IPS DF 6.9 (cell line): ENCODE data around the gene LRRC32.
"Not testable (repeated sequence)": the region's sequence is repeated elsewhere in the genome, so short reads cannot be mapped to it uniquely, and the experiment has no call there.

ENCODE experiments used
- DNase-seq: peaks from one replicate; pipeline ENCODE4 v3.0.0-alpha.2; 2013; ENCODE audit warnings: low read depth, low spot score
- H3K27ac ChIP-seq: one replicate; pipeline ENCODE4 v1.5.1; 2013; ENCODE audit warnings: low read length, control low read depth
- H3K27me3 ChIP-seq: 2 replicates; pipeline ENCODE4 v1.6.1; 2013; ENCODE audit warnings: mild to moderate bottlenecking, low read length; ENCODE audit not compliant: control insufficient read depth, insufficient read depth
- H3K36me3 ChIP-seq: 2 replicates; pipeline ENCODE4 v1.6.1; 2013; ENCODE audit warnings: low read length; ENCODE audit not compliant: control insufficient read depth, insufficient read depth
- H3K4me1 ChIP-seq: 2 replicates; pipeline ENCODE4 v1.6.1; 2013; ENCODE audit warnings: low read length; ENCODE audit not compliant: control insufficient read depth, insufficient read depth
- H3K4me3 ChIP-seq: 2 replicates; pipeline ENCODE4 v1.5.1; 2013; ENCODE audit warnings: mild to moderate bottlenecking, low read length
- H3K9me3 ChIP-seq: 2 replicates; pipeline ENCODE4 v1.6.1; 2013; ENCODE audit warnings: low read length, inconsistent platforms; ENCODE audit not compliant: control insufficient read depth, insufficient read depth
- WGBS: extraction: QIAGEN DNeasy Blood & Tissue Kit; methylation state at CpG from one replicate; pipeline ENCODE4 v1.1.7; 2013; ENCODE audit warnings: mixed read lengths, missing lambda C conversion rate; ENCODE audit not compliant: insufficient read length, insufficient coverage; 5-methylcytosine and 5-hydroxymethylcytosine counted together

Gene LRRC32

DNA sequence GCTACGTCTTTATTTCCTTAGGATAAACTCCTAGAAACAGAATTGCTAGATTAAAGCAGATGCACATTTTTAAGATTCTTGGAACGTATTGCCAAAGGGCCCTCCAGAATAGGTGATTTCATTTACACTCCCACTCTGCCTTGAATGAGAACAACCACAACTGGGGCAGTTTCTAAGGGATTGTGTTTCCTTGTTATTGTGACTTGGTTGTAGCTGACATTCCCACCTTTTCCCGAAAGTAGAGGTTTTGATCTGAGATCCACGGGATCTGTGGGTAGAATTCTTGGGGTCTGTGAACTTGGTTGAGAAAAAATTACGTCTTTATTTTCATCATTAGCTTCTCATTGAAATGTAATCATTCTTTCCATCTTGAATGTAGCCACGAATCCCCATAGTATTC lies 21.5 kb downstream of the LRRC32 start:
- no peak overlapping the region for H3K4me3 ChIP-seq
- WGBS = no CpG with 5 or more reads among the region's 6 CpGs
- no peak for DNase-seq
- no peaks in the 10 kb centered on the region for H3K9me3 ChIP-seq
- no peak overlapping the region for H3K27ac ChIP-seq
- no peaks in the 10 kb centered on the region for H3K4me1 ChIP-seq
- H3K27me3 ChIP-seq = no peaks in the 10 kb centered on the region
- no peaks in the 10 kb centered on the region for H3K36me3 ChIP-seq

DNA sequence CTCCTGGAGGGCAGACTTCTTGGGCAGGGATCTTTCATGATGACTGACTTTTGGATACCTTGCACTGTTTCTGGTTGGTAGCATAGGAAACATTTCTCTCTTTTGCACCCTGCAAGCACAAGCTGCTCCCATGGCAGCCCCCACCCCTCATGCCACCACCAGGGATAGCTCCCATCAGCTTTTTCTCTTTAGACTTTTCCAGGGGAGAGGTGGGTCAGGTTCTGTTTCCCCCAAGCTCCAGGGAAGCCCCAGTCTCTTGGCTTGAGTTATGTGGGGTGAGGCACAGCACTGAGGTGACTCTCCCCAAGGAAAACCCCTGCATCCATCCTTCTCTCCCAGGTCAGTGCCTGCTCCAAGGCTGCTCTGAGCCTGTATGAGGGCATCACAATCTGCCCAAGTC lies 22.5 kb downstream of the LRRC32 start:
- H3K27ac ChIP-seq = no peak overlapping the region
- DNase-seq = no peak
- H3K4me3 ChIP-seq = no peak overlapping the region
- no peaks in the 10 kb centered on the region for H3K27me3 ChIP-seq
- H3K36me3 ChIP-seq = no peaks in the 10 kb centered on the region
- H3K4me1 ChIP-seq = no peaks in the 10 kb centered on the region
- no peaks in the 10 kb centered on the region for H3K9me3 ChIP-seq

DNA sequence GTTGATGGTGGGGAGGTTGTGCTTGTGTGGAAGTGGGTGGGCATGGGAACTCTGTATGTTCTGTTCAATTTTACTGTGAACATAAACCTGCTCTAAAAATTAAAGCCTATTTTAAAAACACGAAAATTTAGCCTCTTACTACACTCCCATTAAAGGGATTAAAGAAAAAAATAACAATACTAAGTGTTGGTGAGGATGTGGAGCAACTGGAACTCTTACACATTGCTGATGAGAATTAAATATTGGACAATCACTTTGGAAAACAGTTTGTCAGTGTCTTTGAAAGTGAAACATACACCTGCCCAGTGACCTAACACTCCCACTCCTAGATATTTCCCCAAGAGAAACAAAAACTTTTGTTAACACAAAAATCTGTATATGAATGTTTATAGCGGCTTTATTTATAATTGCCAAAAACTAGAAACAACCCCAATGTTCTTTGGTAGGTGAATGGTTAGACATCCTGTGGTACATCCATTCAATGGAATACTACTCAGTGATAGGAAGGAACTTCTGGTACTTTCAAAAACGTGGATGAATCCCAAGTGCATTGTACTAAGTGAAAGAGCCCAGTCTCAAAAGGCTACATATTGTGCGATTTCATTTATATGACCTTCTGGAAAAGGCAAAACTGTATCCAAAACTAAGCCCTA lies 23.5 kb downstream of the LRRC32 start:
- Histone ChIP-seq H3K27ac (no peak overlapping the region), H3K36me3 (no peaks in the 10 kb centered on the region), H3K27me3 (no peaks in the 10 kb centered on the region), H3K9me3 (no peaks in the 10 kb centered on the region), H3K4me1 (no peaks in the 10 kb centered on the region), H3K4me3 (no peak overlapping the region)
- WGBS = no CpG with 5 or more reads among the region's 4 CpGs
- no peak for DNase-seq

DNA sequence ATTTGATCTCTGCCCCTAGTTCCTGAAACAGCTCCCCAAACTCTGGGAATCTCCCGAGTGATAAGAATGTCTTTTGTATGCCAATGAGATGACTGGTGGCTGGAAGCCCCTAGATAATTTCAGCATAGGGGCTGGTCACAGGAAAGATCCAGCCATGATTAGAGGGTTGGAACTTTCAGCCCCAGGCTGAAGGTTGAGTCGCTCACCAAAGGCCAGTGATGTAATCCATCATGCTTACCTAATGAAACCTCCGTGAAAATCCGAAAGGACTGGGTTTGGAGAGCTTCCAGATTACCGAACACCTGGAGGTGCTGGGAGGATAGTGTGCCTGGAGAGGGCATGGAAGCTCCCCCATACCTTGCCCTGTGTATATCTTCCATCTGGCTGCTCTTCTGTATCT lies 26.0 kb downstream of the LRRC32 start:
- WGBS = no CpG with 5 or more reads among the region's 5 CpGs
- Histone ChIP-seq H3K27me3 (no peaks in the 10 kb centered on the region), H3K36me3 (no peaks in the 10 kb centered on the region), H3K4me3 (no peak overlapping the region), H3K27ac (no peak overlapping the region), H3K4me1 (no peaks in the 10 kb centered on the region), H3K9me3 (no peaks in the 10 kb centered on the region)
- no peak for DNase-seq

- no CpG with 5 or more reads among the region's 3 CpGs for WGBS
- H3K27ac ChIP-seq = not testable (repeated sequence)
These were observed 26.8 kb downstream of the LRRC32 start for GRCh38 chr11:76643711-76644110.

DNA sequence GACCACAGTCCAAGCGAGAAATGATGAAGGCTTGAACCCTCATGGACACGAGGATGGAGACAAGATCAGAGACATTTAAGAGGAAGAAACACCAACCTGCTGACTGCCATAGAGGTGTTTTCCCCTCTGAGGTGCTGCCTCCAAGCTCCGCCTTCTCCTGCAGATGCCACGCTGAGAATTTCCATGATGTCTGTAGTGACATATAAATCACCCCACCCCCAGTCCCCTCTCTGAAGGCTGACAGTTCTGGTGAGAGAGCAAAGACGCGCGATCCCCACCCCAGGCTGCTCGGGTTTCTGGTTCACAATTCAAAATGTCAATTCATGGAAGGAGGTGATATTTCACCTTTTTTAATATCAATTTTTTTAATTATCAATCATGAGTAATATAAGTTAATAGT lies 28.2 kb downstream of the LRRC32 start:
- no CpG with 5 or more reads among the region's 8 CpGs for WGBS
- no peak overlapping the region for H3K4me3 ChIP-seq
- no peaks in the 10 kb centered on the region for H3K9me3 ChIP-seq
- no peak for DNase-seq
- no peaks in the 10 kb centered on the region for H3K27me3 ChIP-seq
- no peaks in the 10 kb centered on the region for H3K4me1 ChIP-seq
- H3K36me3 ChIP-seq = no peaks in the 10 kb centered on the region
- no peak overlapping the region for H3K27ac ChIP-seq

More at GRCh38 chr11:76643711-76644110, 26.8 kb downstream of the LRRC32 start:
- DNase-seq, H3K4me1 ChIP-seq, H3K27me3 ChIP-seq, H3K9me3 ChIP-seq, H3K36me3 ChIP-seq, H3K4me3 ChIP-seq: not testable (repeated sequence)

DNA sequence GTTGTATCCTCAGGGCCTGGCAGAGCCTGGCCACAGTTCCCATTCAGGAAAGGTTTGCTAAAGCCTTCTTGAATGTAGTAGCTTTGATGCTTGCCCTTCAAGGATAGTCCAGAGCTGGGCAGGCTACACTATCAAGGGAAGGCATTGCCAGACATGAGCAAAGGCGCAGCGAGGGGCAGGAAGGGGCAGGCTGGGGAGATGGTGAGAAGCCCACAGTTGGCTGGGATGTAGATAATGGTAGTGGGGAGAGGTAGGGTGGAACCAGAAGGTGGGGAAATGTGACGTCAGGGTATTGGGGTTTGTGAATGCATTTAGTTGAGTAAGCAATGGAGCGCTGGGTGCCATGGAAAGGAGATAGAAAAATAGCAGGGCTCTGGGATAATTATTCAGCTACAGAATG lies 28.6 kb downstream of the LRRC32 start:
- H3K9me3 ChIP-seq = no peaks in the 10 kb centered on the region
- H3K4me1 ChIP-seq = no peaks in the 10 kb centered on the region
- H3K36me3 ChIP-seq = no peaks in the 10 kb centered on the region
- WGBS = no CpG with 5 or more reads among the region's 4 CpGs
- no peak overlapping the region for H3K4me3 ChIP-seq
- H3K27me3 ChIP-seq = no peaks in the 10 kb centered on the region
- no peak overlapping the region for H3K27ac ChIP-seq
- no peak for DNase-seq

- Histone ChIP-seq H3K4me1 (no peaks in the 10 kb centered on the region), H3K9me3 (no peaks in the 10 kb centered on the region)
These were observed 30.0 kb downstream of the LRRC32 start for GRCh38 chr11:76640501-76640900.

GRCh38 chr11:76639621-76640020 lies 30.9 kb downstream of the LRRC32 start:
- Histone ChIP-seq H3K36me3 (no peaks in the 10 kb centered on the region), H3K4me1 (no peaks in the 10 kb centered on the region), H3K27me3 (no peaks in the 10 kb centered on the region), H3K27ac (no peak overlapping the region), H3K9me3 (no peaks in the 10 kb centered on the region), H3K4me3 (no peak overlapping the region)
- no peak for DNase-seq
- no CpG with 5 or more reads among the region's 2 CpGs for WGBS

More at GRCh38 chr11:76640501-76640900, 30.0 kb downstream of the LRRC32 start:
- DNase-seq = no peak
- Histone ChIP-seq H3K36me3 (no peaks in the 10 kb centered on the region), H3K4me3 (no peak overlapping the region), H3K27me3 (no peaks in the 10 kb centered on the region), H3K27ac (no peak overlapping the region)
- WGBS = no CpG with 5 or more reads among the region's 5 CpGs

GRCh38 chr11:76638270-76639197 lies 32.0 kb downstream of the LRRC32 start:
- no peak overlapping the region for H3K4me3 ChIP-seq
- no peaks in the 10 kb centered on the region for H3K9me3 ChIP-seq
- H3K36me3 ChIP-seq = no peaks in the 10 kb centered on the region
- no peak for DNase-seq
- no peaks in the 10 kb centered on the region for H3K27me3 ChIP-seq
- WGBS = no CpG with 5 or more reads among the region's 11 CpGs
- H3K4me1 ChIP-seq = no peaks in the 10 kb centered on the region
- no peak overlapping the region for H3K27ac ChIP-seq
